ENCODE data around the gene SGPL1.

Gene SGPL1

GRCh38 chr10:70927189-70927943 lies 111.6 kb downstream of the SGPL1 start:
- no peak for DNase-seq

GRCh38 chr10:70928140-70928539 lies 112.4 kb downstream of the SGPL1 start:
- no peak for DNase-seq

GRCh38 chr10:70930263-70931000 lies 114.7 kb downstream of the SGPL1 start:
- DNase-seq: no peak

All from CD4-positive, alpha-beta T cell treated with Interleukin-17A for 1 hour (primary cell).